ENCODE measurements around the gene IQGAP3. TPM values are rescaled to one million over a fixed set of nuclear protein-coding genes. Genes with fewer than 3 reads are reported as not detected.
A peak's percentile ranks its signal among the peaks of the same experiment; 100 is the strongest.

Gene IQGAP3
- total RNA-seq, 2 donors from 2014 or later = 0.52 TPM; not detected in 1

DNA sequence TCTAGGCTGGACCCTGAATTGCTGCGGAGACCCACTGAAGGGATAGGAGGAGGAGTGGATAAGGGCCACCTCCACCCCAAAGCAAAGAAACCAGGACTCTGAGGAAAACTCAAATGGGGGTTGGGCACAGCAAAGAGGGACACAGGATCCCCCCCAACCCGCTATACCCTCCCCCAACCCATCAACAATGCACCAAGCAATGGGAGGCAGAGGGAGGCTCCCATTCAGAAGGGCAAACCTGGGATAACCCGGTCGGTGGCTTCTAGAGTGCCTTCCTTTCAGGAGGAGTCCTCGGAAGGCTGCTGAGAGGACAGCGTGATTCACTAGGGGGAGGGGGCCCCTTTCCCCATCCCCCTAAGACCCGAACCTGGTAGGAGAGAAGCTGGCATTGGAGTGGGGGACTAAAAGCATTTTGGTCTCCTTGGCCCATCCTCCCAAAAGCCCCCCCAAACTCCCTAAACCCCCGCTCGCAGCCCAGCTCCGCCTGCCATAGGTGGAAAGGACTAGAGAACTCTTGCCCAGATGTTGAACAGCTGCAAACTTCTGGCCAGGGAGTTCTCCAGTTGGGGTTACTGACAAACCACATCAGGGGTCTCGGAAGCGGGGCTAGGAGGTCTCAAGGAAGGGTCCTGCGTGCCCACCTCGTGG is 73.0 kb downstream of the IQGAP3 start:
- no peaks in the 10 kb centered on the region for H3K36me3 ChIP-seq (replicated peaks in 1 of 2; ENCODE audit: insufficient read depth in 1 of 2, low read depth in 2 of 2)
- H3K27ac ChIP-seq = peak overlapping the region; percentile 99 to 100 (median 100)
- peak overlapping the region; percentile 81 to 91 for H3K4me3 ChIP-seq
- intact Hi-C loops (cut with DNase I) = no loop called here
- H3K27me3 ChIP-seq = no peaks in the 10 kb centered on the region
- 0% methylated on average over 7 to 14 of the region's 14 CpGs for WGBS, 2 donors
- H3K9me3 ChIP-seq = no peaks in the 10 kb centered on the region
- no peak for ATAC-seq
- peaks cover 79% of the 10 kb centered on the region for H3K4me1 ChIP-seq
- TF ChIP-seq POLR2A (IDR thresholded peaks at IDR 0.05) = peak in 1 of 3 donors; percentile 35
- TF ChIP-seq, protein P1, sequence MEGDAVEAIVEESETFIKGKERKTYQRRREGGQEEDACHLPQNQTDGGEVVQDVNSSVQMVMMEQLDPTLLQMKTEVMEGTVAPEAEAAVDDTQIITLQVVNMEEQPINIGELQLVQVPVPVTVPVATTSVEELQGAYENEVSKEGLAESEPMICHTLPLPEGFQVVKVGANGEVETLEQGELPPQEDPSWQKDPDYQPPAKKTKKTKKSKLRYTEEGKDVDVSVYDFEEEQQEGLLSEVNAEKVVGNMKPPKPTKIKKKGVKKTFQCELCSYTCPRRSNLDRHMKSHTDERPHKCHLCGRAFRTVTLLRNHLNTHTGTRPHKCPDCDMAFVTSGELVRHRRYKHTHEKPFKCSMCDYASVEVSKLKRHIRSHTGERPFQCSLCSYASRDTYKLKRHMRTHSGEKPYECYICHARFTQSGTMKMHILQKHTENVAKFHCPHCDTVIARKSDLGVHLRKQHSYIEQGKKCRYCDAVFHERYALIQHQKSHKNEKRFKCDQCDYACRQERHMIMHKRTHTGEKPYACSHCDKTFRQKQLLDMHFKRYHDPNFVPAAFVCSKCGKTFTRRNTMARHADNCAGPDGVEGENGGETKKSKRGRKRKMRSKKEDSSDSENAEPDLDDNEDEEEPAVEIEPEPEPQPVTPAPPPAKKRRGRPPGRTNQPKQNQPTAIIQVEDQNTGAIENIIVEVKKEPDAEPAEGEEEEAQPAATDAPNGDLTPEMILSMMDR (IDR thresholded peaks at IDR 0.05) = no peak
- no peak for DNase-seq

- no peak for ATAC-seq
- peak; percentile 27 to 63 (median 59) for TF ChIP-seq POLR2A (IDR thresholded peaks at IDR 0.05)
- TF ChIP-seq, protein P1 (IDR thresholded peaks at IDR 0.05) = no peak
- no peaks in the 10 kb centered on the region for H3K9me3 ChIP-seq
- peak overlapping the region; percentile 99 to 100 (median 100) for H3K27ac ChIP-seq
- peak overlapping the region; percentile 81 to 91 for H3K4me3 ChIP-seq
- no peaks in the 10 kb centered on the region for H3K27me3 ChIP-seq
- H3K36me3 ChIP-seq (replicated peaks in 1 of 2; ENCODE audit: insufficient read depth in 1 of 2, low read depth in 2 of 2) = no peaks in the 10 kb centered on the region
- peaks cover 79% of the 10 kb centered on the region for H3K4me1 ChIP-seq
- intact Hi-C loops (cut with DNase I) = no loop called here
- DNase-seq = peak; percentile 63 to 79 (median 72)
- WGBS, 2 donors = 5 to 7% methylated on average over 11 to 12 of the region's 12 CpGs
These were observed 73.8 kb downstream of the IQGAP3 start for GRCh38 chr1:156498432-156499193.

GRCh38 chr1:156497743-156498431 is 74.5 kb downstream of the IQGAP3 start:
- no peak overlapping the region for H3K4me3 ChIP-seq
- TF ChIP-seq, protein P1 (IDR thresholded peaks at IDR 0.05) = no peak
- no peak for TF ChIP-seq POLR2A (IDR thresholded peaks at IDR 0.05)
- WGBS, 2 donors = 30 to 33% methylated on average over 4 to 5 of the region's 5 CpGs
- intact Hi-C loops (cut with DNase I) = no loop called here
- no peaks in the 10 kb centered on the region for H3K27me3 ChIP-seq
- peaks cover 79% of the 10 kb centered on the region for H3K4me1 ChIP-seq
- no peak for ATAC-seq
- H3K36me3 ChIP-seq (replicated peaks in 1 of 2; ENCODE audit: insufficient read depth in 1 of 2, low read depth in 2 of 2) = no peaks in the 10 kb centered on the region
- peak in 2 of 4 donors; percentile 47 to 54 for DNase-seq
- H3K27ac ChIP-seq = peak overlapping the region; percentile 99 to 100 (median 100)
- H3K9me3 ChIP-seq = no peaks in the 10 kb centered on the region

DNA sequence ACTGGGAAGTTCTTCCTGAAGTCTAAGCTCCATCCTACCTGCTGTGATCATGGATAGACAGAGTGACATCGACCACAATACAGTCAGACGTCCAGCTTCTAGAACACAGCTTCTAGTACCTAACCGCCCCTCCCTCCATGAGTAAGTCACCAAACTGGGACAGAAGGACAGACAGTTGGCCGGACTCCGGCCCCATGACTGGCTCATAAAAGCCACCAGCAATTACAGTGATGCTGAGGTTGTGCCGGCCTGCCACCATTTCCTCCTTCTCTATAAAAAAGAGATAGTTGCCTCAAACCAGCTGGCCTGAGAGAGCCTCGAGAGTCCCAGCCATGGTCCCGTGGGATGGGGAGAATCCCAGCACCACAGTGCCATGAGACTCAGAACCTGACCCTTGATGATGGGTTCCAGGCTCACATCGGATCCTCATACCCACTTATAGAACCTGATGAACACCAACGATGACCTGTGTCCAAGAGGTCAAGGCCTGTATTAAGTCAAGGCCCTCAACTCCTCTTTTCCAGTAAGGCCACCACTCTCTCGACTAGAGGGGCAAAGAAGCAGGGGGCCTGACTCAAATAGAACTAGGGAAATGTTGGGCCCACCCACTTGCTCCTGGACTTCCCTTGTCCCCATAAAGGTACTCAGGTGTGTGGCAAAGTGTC is 75.2 kb downstream of the IQGAP3 start:
- H3K4me3 ChIP-seq = no peak overlapping the region
- intact Hi-C loops (cut with DNase I) = no loop called here
- ATAC-seq (no peak), DNase-seq (no peak)
- H3K9me3 ChIP-seq = no peaks in the 10 kb centered on the region
- H3K27ac ChIP-seq = peak overlapping the region; percentile 30 to 100 (median 99)
- WGBS, 2 donors = 46 to 49% methylated on average over 8 to 11 of the region's 11 CpGs
- no peak for TF ChIP-seq POLR2A (IDR thresholded peaks at IDR 0.05)
- TF ChIP-seq, protein P1 (IDR thresholded peaks at IDR 0.05) = no peak
- H3K4me1 ChIP-seq = peaks cover 79% of the 10 kb centered on the region
- no peaks in the 10 kb centered on the region for H3K36me3 ChIP-seq (replicated peaks in 1 of 2; ENCODE audit: insufficient read depth in 1 of 2, low read depth in 2 of 2)
- H3K27me3 ChIP-seq = no peaks in the 10 kb centered on the region

Data from body of pancreas (tissue), 4 donors.